GM23248 (cell line): ENCODE data around the gene XPO1.

Experiments used
- EZH2 ChIP-seq: fragments of 200-600 bp; sonication (generic); IDR thresholded peaks from 2 replicates; pipeline ENCODE4 v1.6.1; 2018; ENCODE audit warnings: antibody characterized with exemption, mild to moderate bottlenecking; ENCODE audit not compliant: insufficient read depth, poor library complexity, severe bottlenecking
- EZH2phosphoT487 ChIP-seq: fragments of 200-600 bp; sonication (generic); IDR thresholded peaks from 2 replicates; pipeline ENCODE4 v1.6.1; 2018; ENCODE audit warnings: antibody characterized with exemption, moderate library complexity, mild to moderate bottlenecking, low read depth; ENCODE audit not compliant: insufficient read depth

DNA sequence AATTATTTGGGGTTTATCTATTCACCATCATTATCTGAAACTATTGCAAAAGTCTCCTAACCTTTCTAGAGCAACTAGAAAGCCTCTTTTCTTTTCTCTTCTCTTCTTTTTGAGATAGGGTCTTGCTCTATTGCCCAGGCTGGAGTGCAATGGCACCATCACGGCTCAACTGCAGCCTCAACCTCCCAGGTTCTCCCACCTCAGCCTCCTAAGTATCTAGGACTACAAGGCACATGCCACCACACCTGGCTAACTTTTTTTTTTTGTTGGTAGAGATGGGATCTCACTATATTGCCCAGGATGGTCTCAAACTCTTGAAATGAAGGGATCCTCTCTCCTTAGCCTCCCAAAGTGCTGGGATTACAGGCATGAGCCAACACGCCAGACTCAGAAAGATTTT is 24.5 kb upstream of the XPO1 start:
- TF ChIP-seq EZH2phosphoT487 (no peak), EZH2 (no peak)
